HG03575 (cell line): Measurements from ENCODE around the gene ADGRA3.
"Not testable (repeated sequence)": the region's sequence is repeated elsewhere in the genome, so short reads cannot be mapped to it uniquely, and the experiment has no call there.

ENCODE experiments used
- ATAC-seq: cut with Tn5 transposase; IDR thresholded peaks from one replicate; pipeline ENCODE4 v1.9.1; 2021; ENCODE audit not compliant: unreplicated experiment, insufficient number of reproducible peaks, low FRiP score; ENCODE audit errors: extremely low read depth

ADGRA3 gene

GRCh38 chr4:22485737-22486136 is 30.1 kb downstream of the ADGRA3 start:
- ATAC-seq = no peak

- ATAC-seq = no peak
Observed at GRCh38 chr4:22483551-22483981, 32.3 kb downstream of the ADGRA3 start.

- ATAC-seq = no peak
Observed at GRCh38 chr4:22482250-22483127, 33.4 kb downstream of the ADGRA3 start.

- no peak for ATAC-seq
Observed at GRCh38 chr4:22480675-22481327, 35.1 kb downstream of the ADGRA3 start.

- no peak for ATAC-seq
Observed at GRCh38 chr4:22478426-22478825, 37.4 kb downstream of the ADGRA3 start.

GRCh38 chr4:22477813-22478182 is 38.1 kb downstream of the ADGRA3 start:
- ATAC-seq = no peak

- no peak for ATAC-seq
Observed at GRCh38 chr4:22477136-22477812, 38.6 kb downstream of the ADGRA3 start.

GRCh38 chr4:22476011-22476410 is 39.9 kb downstream of the ADGRA3 start:
- ATAC-seq = no peak

GRCh38 chr4:22475311-22475646 is 40.6 kb downstream of the ADGRA3 start:
- not testable (repeated sequence) for ATAC-seq

- no peak for ATAC-seq
Observed at GRCh38 chr4:22474636-22475310, 41.1 kb downstream of the ADGRA3 start.

- no peak for ATAC-seq
Observed at GRCh38 chr4:22473268-22473667, 42.6 kb downstream of the ADGRA3 start.

GRCh38 chr4:22471999-22472461 is 43.8 kb downstream of the ADGRA3 start:
- no peak for ATAC-seq

- no peak for ATAC-seq
Observed at GRCh38 chr4:22471419-22471818, 44.4 kb downstream of the ADGRA3 start.

- no peak for ATAC-seq
Observed at GRCh38 chr4:22466581-22466980, 49.3 kb downstream of the ADGRA3 start.

GRCh38 chr4:22465996-22466395 is 49.9 kb downstream of the ADGRA3 start:
- no peak for ATAC-seq

GRCh38 chr4:22465349-22465748 is 50.5 kb downstream of the ADGRA3 start:
- ATAC-seq = no peak

GRCh38 chr4:22463179-22463578 is 52.7 kb downstream of the ADGRA3 start:
- ATAC-seq = no peak

- ATAC-seq = no peak
Observed at GRCh38 chr4:22462688-22463087, 53.2 kb downstream of the ADGRA3 start.

- no peak for ATAC-seq
Observed at GRCh38 chr4:22460266-22460665, 55.6 kb downstream of the ADGRA3 start.
